Central memory CD8-positive, alpha-beta T cell (primary cell): Measurements from ENCODE around the gene MORN1.

Source experiments
- ATAC-seq: fragments of 150-1000 bp; cut with Tn5 transposase; replicated peaks from 2 replicates; pipeline ENCODE4 v1.10.0; 2022; ENCODE audit warnings: mild to moderate bottlenecking, moderate FRiP score, moderate number of reproducible peaks; ENCODE audit not compliant: poor library complexity, severe bottlenecking; ENCODE audit errors: extremely low read depth
- DNase-seq, 2 donors: peaks; one replicate each; pipeline ENCODE4 v3.0.0; 2021; ENCODE audit warnings: low spot score in 2 of 2
- H3K27ac Mint-ChIP-seq: one replicate; pipeline ENCODE4 v1.8.0; 2022; ENCODE audit warnings: low read depth, mild to moderate bottlenecking, moderate library complexity, mixed read lengths
- H3K27me3 Mint-ChIP-seq: one replicate; pipeline ENCODE4 v1.8.0; 2022; ENCODE audit warnings: mixed read lengths
- H3K36me3 Mint-ChIP-seq: one replicate; pipeline ENCODE4 v1.8.0; 2022; ENCODE audit warnings: mild to moderate bottlenecking, moderate library complexity, mixed read lengths; ENCODE audit not compliant: insufficient read depth
- H3K4me1 Mint-ChIP-seq: one replicate; pipeline ENCODE4 v1.8.0; 2022; ENCODE audit warnings: mixed read lengths
- H3K4me3 Mint-ChIP-seq: one replicate; pipeline ENCODE4 v1.8.0; 2022; ENCODE audit warnings: mild to moderate bottlenecking, moderate library complexity, mixed read lengths
- H3K9me3 Mint-ChIP-seq: one replicate; pipeline ENCODE4 v1.8.0; 2022; ENCODE audit warnings: mixed read lengths

MORN1 gene

GRCh38 chr1:2431518-2431917 is 40.2 kb upstream of the MORN1 start:
- Mint-ChIP-seq H3K9me3 (no peaks in the 10 kb centered on the region), H3K4me3 (no peak overlapping the region)
- no peak for ATAC-seq

GRCh38 chr1:2431103-2431502 is 39.7 kb upstream of the MORN1 start:
- Mint-ChIP-seq H3K27ac (no peak overlapping the region), H3K9me3 (no peaks in the 10 kb centered on the region), H3K27me3 (no peaks in the 10 kb centered on the region), H3K4me3 (no peak overlapping the region), H3K4me1 (peaks cover 20% of the 10 kb centered on the region), H3K36me3 (peaks cover 3% of the 10 kb centered on the region)
- DNase-seq (no peak), ATAC-seq (no peak)

More at GRCh38 chr1:2431518-2431917, 40.2 kb upstream of the MORN1 start:
- DNase-seq, result no peak
- Mint-ChIP-seq H3K27me3 (no peaks in the 10 kb centered on the region), H3K27ac (no peak overlapping the region), H3K4me1 (peaks cover 20% of the 10 kb centered on the region), H3K36me3 (peaks cover 3% of the 10 kb centered on the region)

- ATAC-seq (no peak), DNase-seq (no peak)
- H3K9me3 Mint-ChIP-seq, result no peaks in the 10 kb centered on the region
- H3K36me3 Mint-ChIP-seq, result no peaks in the 10 kb centered on the region
- no peak overlapping the region for H3K4me3 Mint-ChIP-seq
- no peak overlapping the region for H3K27ac Mint-ChIP-seq
- H3K4me1 Mint-ChIP-seq, result peaks cover 20% of the 10 kb centered on the region
- no peaks in the 10 kb centered on the region for H3K27me3 Mint-ChIP-seq
Measured at GRCh38 chr1:2430592-2430973, 39.2 kb upstream of the MORN1 start.

- no peak for DNase-seq
- Mint-ChIP-seq H3K27ac (no peak overlapping the region), H3K4me1 (peaks cover 14% of the 10 kb centered on the region)
Measured at GRCh38 chr1:2429780-2430591, 38.6 kb upstream of the MORN1 start.

GRCh38 chr1:2428490-2428889 is 37.1 kb upstream of the MORN1 start:
- no peak overlapping the region for H3K27ac Mint-ChIP-seq
- no peaks in the 10 kb centered on the region for H3K27me3 Mint-ChIP-seq
- H3K36me3 Mint-ChIP-seq, result no peaks in the 10 kb centered on the region
- DNase-seq, result no peak
- peaks cover 11% of the 10 kb centered on the region for H3K4me1 Mint-ChIP-seq
- no peak overlapping the region for H3K4me3 Mint-ChIP-seq
- ATAC-seq, result no peak
- no peaks in the 10 kb centered on the region for H3K9me3 Mint-ChIP-seq

More at GRCh38 chr1:2429780-2430591, 38.6 kb upstream of the MORN1 start:
- Mint-ChIP-seq H3K27me3 (no peaks in the 10 kb centered on the region), H3K9me3 (no peaks in the 10 kb centered on the region), H3K36me3 (no peaks in the 10 kb centered on the region), H3K4me3 (no peak overlapping the region)
- no peak for ATAC-seq

GRCh38 chr1:2427976-2428375 is 36.6 kb upstream of the MORN1 start:
- Mint-ChIP-seq H3K36me3 (no peaks in the 10 kb centered on the region), H3K27me3 (no peaks in the 10 kb centered on the region), H3K27ac (no peak overlapping the region), H3K9me3 (no peaks in the 10 kb centered on the region), H3K4me1 (peaks cover 11% of the 10 kb centered on the region), H3K4me3 (no peak overlapping the region)
- no peak for DNase-seq
- no peak for ATAC-seq

- Mint-ChIP-seq H3K4me1 (peaks cover 11% of the 10 kb centered on the region), H3K9me3 (no peaks in the 10 kb centered on the region)
Measured at GRCh38 chr1:2427051-2427450, 35.7 kb upstream of the MORN1 start.

GRCh38 chr1:2426540-2426939 is 35.2 kb upstream of the MORN1 start:
- Mint-ChIP-seq H3K36me3 (no peaks in the 10 kb centered on the region), H3K4me3 (no peak overlapping the region), H3K9me3 (no peaks in the 10 kb centered on the region), H3K27ac (no peak overlapping the region), H3K4me1 (peaks cover 11% of the 10 kb centered on the region), H3K27me3 (no peaks in the 10 kb centered on the region)
- DNase-seq (no peak), ATAC-seq (no peak)

More at GRCh38 chr1:2427051-2427450, 35.7 kb upstream of the MORN1 start:
- Mint-ChIP-seq H3K36me3 (no peaks in the 10 kb centered on the region), H3K4me3 (no peak overlapping the region), H3K27ac (no peak overlapping the region), H3K27me3 (no peaks in the 10 kb centered on the region)
- ATAC-seq (no peak), DNase-seq (no peak)

GRCh38 chr1:2425892-2426291 is 34.5 kb upstream of the MORN1 start:
- ATAC-seq, result no peak
- Mint-ChIP-seq H3K4me3 (no peak overlapping the region), H3K9me3 (no peaks in the 10 kb centered on the region), H3K36me3 (no peaks in the 10 kb centered on the region), H3K27me3 (no peaks in the 10 kb centered on the region), H3K27ac (no peak overlapping the region), H3K4me1 (peaks cover 10% of the 10 kb centered on the region)
- DNase-seq, result no peak

GRCh38 chr1:2422523-2422922 is 31.2 kb upstream of the MORN1 start:
- no peak for ATAC-seq
- no peak overlapping the region for H3K27ac Mint-ChIP-seq
- peaks cover 10% of the 10 kb centered on the region for H3K4me1 Mint-ChIP-seq
- no peak overlapping the region for H3K4me3 Mint-ChIP-seq
- no peaks in the 10 kb centered on the region for H3K9me3 Mint-ChIP-seq
- no peaks in the 10 kb centered on the region for H3K36me3 Mint-ChIP-seq
- H3K27me3 Mint-ChIP-seq, result no peaks in the 10 kb centered on the region
- no peak for DNase-seq

- ATAC-seq, result no peak
- peaks cover 3% of the 10 kb centered on the region for H3K36me3 Mint-ChIP-seq
- no peak for DNase-seq
- H3K9me3 Mint-ChIP-seq, result no peaks in the 10 kb centered on the region
- H3K27me3 Mint-ChIP-seq, result no peaks in the 10 kb centered on the region
- peak overlapping the region; percentile 17 for H3K4me3 Mint-ChIP-seq
- no peak overlapping the region for H3K27ac Mint-ChIP-seq
- H3K4me1 Mint-ChIP-seq, result peaks cover 32% of the 10 kb centered on the region
Measured at GRCh38 chr1:2419416-2419815, 28.1 kb upstream of the MORN1 start.

GRCh38 chr1:2418791-2419320 is 27.5 kb upstream of the MORN1 start:
- Mint-ChIP-seq H3K9me3 (no peaks in the 10 kb centered on the region), H3K27me3 (no peaks in the 10 kb centered on the region), H3K27ac (no peak overlapping the region), H3K4me3 (peak overlapping the region; percentile 27), H3K4me1 (peaks cover 37% of the 10 kb centered on the region), H3K36me3 (peaks cover 6% of the 10 kb centered on the region)
- DNase-seq (no peak), ATAC-seq (no peak)

GRCh38 chr1:2417833-2418225 is 26.5 kb upstream of the MORN1 start:
- DNase-seq, result no peak
- no peaks in the 10 kb centered on the region for H3K27me3 Mint-ChIP-seq
- no peak overlapping the region for H3K27ac Mint-ChIP-seq
- H3K4me3 Mint-ChIP-seq, result no peak overlapping the region
- no peaks in the 10 kb centered on the region for H3K9me3 Mint-ChIP-seq
- peaks cover 37% of the 10 kb centered on the region for H3K4me1 Mint-ChIP-seq
- ATAC-seq, result no peak
- H3K36me3 Mint-ChIP-seq, result peaks cover 6% of the 10 kb centered on the region
